Thyroid gland (tissue), 4 donors: ENCODE results near the gene ZMIZ1.

Experiments
- POLR2A ChIP-seq, 2 donors: fragments of 450-650 bp; IDR thresholded peaks; one replicate each; pipeline ENCODE4 v1.6.1; 2017; ENCODE audit warnings: antibody characterized with exemption in 2 of 2, mild to moderate bottlenecking in 2 of 2, moderate library complexity in 1 of 2
- TF ChIP-seq, protein P1 (sequence below), 6 experiments: fragments of 200-600 bp in 3 of 6; fragments of 450-650 bp in 3 of 6; sonication (generic) in 3 of 6; IDR thresholded peaks; one replicate each; pipeline ENCODE4 v1.5.1; 2016 to 2019; ENCODE audit warnings: antibody characterized with exemption in 6 of 6, mild to moderate bottlenecking in 2 of 6, inconsistent platforms in 1 of 6, moderate library complexity in 1 of 6

DNA sequence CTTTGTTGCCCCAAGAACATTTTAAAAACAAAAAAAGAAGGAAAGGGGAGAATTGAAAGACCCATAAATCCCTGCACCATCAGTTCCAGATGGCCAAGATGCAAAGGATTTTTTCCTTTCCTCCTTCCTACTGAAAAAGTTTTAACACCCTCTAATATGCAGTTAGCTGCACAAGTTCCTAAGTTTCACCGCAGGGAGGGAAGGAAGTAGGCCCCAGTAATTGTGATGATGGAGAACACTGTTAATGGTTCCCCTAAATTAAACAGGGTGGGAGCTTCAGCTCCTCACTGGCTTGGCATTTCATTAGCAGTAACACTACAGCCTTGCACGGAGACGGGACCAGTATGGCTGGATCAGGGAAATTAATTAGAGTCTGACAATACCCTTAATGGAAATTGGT lies 214.8 kb downstream of the ZMIZ1 start:
- TF ChIP-seq, protein P1, sequence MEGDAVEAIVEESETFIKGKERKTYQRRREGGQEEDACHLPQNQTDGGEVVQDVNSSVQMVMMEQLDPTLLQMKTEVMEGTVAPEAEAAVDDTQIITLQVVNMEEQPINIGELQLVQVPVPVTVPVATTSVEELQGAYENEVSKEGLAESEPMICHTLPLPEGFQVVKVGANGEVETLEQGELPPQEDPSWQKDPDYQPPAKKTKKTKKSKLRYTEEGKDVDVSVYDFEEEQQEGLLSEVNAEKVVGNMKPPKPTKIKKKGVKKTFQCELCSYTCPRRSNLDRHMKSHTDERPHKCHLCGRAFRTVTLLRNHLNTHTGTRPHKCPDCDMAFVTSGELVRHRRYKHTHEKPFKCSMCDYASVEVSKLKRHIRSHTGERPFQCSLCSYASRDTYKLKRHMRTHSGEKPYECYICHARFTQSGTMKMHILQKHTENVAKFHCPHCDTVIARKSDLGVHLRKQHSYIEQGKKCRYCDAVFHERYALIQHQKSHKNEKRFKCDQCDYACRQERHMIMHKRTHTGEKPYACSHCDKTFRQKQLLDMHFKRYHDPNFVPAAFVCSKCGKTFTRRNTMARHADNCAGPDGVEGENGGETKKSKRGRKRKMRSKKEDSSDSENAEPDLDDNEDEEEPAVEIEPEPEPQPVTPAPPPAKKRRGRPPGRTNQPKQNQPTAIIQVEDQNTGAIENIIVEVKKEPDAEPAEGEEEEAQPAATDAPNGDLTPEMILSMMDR (IDR thresholded peaks at IDR 0.05) = no peak
- TF ChIP-seq POLR2A (IDR thresholded peaks at IDR 0.05) = no peak
